Measurements from ENCODE around the gene METRN.

The METRN gene

DNA sequence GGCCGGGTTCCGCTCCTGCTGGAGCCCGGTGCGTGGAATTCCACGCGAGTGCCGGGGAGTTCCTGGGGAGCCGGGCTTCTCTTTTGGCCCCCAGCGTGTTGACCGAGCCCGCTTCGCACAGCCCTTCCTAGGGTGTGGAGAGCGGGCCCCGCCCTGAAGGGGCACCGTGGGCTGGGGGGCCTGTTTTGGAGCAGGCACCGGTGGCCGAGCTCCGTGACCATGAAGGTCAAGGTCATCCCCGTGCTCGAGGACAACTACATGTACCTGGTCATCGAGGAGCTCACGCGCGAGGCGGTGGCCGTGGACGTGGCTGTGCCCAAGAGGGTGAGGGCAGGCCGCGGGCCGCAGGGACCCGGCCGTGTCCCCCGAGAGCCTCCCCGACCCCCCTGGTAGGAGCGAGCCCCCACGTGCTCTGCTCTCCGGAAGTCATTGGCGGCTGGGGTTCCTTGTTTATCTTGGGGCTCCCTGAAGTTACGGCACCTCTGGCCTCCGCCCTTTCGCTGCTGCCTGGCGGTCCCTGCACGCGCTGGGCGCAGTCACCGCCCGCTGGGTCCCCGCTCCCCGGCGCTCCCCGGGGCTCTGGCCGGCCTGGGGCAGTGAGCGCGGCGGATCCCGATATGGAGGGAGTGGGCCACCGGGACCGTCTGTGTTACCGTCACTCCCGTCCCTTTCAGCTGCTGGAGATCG is 12.5 kb downstream of the METRN start (continued):
- TF ChIP-seq, protein P1, sequence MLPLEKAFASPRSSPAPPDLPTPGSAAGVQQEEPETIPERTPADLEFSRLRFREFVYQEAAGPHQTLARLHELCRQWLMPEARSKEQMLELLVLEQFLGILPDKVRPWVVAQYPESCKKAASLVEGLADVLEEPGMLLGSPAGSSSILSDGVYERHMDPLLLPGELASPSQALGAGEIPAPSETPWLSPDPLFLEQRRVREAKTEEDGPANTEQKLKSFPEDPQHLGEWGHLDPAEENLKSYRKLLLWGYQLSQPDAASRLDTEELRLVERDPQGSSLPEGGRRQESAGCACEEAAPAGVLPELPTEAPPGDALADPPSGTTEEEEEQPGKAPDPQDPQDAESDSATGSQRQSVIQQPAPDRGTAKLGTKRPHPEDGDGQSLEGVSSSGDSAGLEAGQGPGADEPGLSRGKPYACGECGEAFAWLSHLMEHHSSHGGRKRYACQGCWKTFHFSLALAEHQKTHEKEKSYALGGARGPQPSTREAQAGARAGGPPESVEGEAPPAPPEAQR (tag by site-specific recombination; IDR thresholded peaks at IDR 0.05), result no peak
- TF ChIP-seq BCL11B (tag by site-specific recombination; IDR thresholded peaks at IDR 0.05; ENCODE audit: low read depth) (peak; percentile 89), ZNF654 (tag by site-specific recombination; IDR thresholded peaks at IDR 0.05; ENCODE audit: low read depth) (no peak), ZNF776 (tag by site-specific recombination; IDR thresholded peaks at IDR 0.05; ENCODE audit: borderline replicate concordance) (no peak), ZBTB48 (tag by site-specific recombination; IDR thresholded peaks at IDR 0.05) (peak; percentile 67; the same call in 1 of the 2 replicates), KLF1 (tag by site-specific recombination; IDR thresholded peaks at IDR 0.05) (peak; percentile 68), ZNF585B (tag by site-specific recombination; IDR thresholded peaks at IDR 0.05) (no peak), ZNF211 (tag by site-specific recombination; IDR thresholded peaks at IDR 0.05; ENCODE audit: low read depth) (no peak), ZNF133 (tag by site-specific recombination; IDR thresholded peaks at IDR 0.05) (no peak), ZNF610 (tag by site-specific recombination; IDR thresholded peaks at IDR 0.05; ENCODE audit: borderline replicate concordance) (0 out of 2 replicates have a peak, but pooled peaks have one; percentile 15), ZNF660 (tag by site-specific recombination; IDR thresholded peaks at IDR 0.05) (no peak), ZNF202 (tag by site-specific recombination; IDR thresholded peaks at IDR 0.05; ENCODE audit: borderline replicate concordance) (no peak), ZNF600 (tag by site-specific recombination; IDR thresholded peaks at IDR 0.05) (peak; percentile 51; the same call in 1 of the 2 replicates), ZNF10 (tag by site-specific recombination; IDR thresholded peaks at IDR 0.05) (no peak), YY1 (tag by site-specific recombination; IDR thresholded peaks at IDR 0.05) (0 out of 2 replicates have a peak, but pooled peaks have one; percentile 8), ZNF274 (IDR thresholded peaks at IDR 0.05; ENCODE audit: low read length) (no peak), ZNF274 (tag by site-specific recombination; IDR thresholded peaks at IDR 0.05; ENCODE audit: borderline replicate concordance) (no peak), ZNF843 (tag by site-specific recombination; IDR thresholded peaks at IDR 0.05) (peak; percentile 23; the same call in 1 of the 2 replicates), ZNF121 (tag by site-specific recombination; IDR thresholded peaks at IDR 0.05) (no peak), HOXC10 (CRISPR knock-in tag; IDR thresholded peaks at IDR 0.05) (no peak), OSR2 (tag by site-specific recombination; IDR thresholded peaks at IDR 0.05) (no peak), ZSCAN16 (tag by site-specific recombination; IDR thresholded peaks at IDR 0.05) (0 out of 2 replicates have a peak, but pooled peaks have one; percentile 33), KLF9 (tag by site-specific recombination; IDR thresholded peaks at IDR 0.05; ENCODE audit: low read depth) (peak; percentile 67; the same call in 1 of the 2 replicates), ZNF2 (tag by site-specific recombination; IDR thresholded peaks at IDR 0.05) (no peak; the same call in 1 of the 2 replicates), SP7 (tag by site-specific recombination; IDR thresholded peaks at IDR 0.05) (no peak; the same call in 1 of the 2 replicates), SALL2 (tag by site-specific recombination; IDR thresholded peaks at IDR 0.05; ENCODE audit: borderline replicate concordance) (no peak), ZNF501 (tag by site-specific recombination; IDR thresholded peaks at IDR 0.05) (0 out of 2 replicates have a peak, but pooled peaks have one; percentile 31), ZNF777 (tag by site-specific recombination; IDR thresholded peaks at IDR 0.05; ENCODE audit: borderline replicate concordance) (no peak), ZNF544 (tag by site-specific recombination; IDR thresholded peaks at IDR 0.05) (no peak), ZNF24 (tag by site-specific recombination; IDR thresholded peaks at IDR 0.05) (no peak), ZNF530 (tag by site-specific recombination; IDR thresholded peaks at IDR 0.05; ENCODE audit: low read depth) (no peak)
- TF ChIP-seq, protein P2, sequence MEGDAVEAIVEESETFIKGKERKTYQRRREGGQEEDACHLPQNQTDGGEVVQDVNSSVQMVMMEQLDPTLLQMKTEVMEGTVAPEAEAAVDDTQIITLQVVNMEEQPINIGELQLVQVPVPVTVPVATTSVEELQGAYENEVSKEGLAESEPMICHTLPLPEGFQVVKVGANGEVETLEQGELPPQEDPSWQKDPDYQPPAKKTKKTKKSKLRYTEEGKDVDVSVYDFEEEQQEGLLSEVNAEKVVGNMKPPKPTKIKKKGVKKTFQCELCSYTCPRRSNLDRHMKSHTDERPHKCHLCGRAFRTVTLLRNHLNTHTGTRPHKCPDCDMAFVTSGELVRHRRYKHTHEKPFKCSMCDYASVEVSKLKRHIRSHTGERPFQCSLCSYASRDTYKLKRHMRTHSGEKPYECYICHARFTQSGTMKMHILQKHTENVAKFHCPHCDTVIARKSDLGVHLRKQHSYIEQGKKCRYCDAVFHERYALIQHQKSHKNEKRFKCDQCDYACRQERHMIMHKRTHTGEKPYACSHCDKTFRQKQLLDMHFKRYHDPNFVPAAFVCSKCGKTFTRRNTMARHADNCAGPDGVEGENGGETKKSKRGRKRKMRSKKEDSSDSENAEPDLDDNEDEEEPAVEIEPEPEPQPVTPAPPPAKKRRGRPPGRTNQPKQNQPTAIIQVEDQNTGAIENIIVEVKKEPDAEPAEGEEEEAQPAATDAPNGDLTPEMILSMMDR (tag by site-specific recombination; IDR thresholded peaks at IDR 0.05), result no peak
- TF ChIP-seq, protein P3, sequence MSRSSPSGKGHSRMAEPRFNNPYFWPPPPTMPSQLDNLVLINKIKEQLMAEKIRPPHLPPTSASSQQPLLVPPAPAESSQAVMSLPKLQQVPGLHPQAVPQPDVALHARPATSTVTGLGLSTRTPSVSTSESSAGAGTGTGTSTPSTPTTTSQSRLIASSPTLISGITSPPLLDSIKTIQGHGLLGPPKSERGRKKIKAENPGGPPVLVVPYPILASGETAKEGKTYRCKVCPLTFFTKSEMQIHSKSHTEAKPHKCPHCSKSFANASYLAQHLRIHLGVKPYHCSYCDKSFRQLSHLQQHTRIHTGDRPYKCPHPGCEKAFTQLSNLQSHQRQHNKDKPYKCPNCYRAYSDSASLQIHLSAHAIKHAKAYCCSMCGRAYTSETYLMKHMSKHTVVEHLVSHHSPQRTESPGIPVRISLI (tag by site-specific recombination; IDR thresholded peaks at IDR 0.05), result no peak
- TF ChIP-seq, protein P4, sequence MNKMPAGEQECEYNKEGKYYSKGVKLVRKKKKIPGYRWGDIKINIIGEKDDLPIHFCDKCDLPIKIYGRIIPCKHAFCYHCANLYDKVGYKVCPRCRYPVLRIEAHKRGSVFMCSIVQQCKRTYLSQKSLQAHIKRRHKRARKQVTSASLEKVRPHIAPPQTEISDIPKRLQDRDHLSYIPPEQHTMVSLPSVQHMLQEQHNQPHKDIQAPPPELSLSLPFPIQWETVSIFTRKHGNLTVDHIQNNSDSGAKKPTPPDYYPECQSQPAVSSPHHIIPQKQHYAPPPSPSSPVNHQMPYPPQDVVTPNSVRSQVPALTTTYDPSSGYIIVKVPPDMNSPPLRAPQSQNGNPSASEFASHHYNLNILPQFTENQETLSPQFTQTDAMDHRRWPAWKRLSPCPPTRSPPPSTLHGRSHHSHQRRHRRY (tag by site-specific recombination; IDR thresholded peaks at IDR 0.05), result peak; percentile 64; the same call in 1 of the 2 replicates
- TF ChIP-seq, protein P5, sequence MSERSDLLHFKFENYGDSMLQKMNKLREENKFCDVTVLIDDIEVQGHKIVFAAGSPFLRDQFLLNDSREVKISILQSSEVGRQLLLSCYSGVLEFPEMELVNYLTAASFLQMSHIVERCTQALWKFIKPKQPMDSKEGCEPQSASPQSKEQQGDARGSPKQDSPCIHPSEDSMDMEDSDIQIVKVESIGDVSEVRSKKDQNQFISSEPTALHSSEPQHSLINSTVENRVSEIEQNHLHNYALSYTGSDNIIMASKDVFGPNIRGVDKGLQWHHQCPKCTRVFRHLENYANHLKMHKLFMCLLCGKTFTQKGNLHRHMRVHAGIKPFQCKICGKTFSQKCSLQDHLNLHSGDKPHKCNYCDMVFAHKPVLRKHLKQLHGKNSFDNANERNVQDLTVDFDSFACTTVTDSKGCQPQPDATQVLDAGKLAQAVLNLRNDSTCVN (tag by site-specific recombination; optimal IDR thresholded peaks at IDR 0.05), result peak; percentile 41

Measured in HEK293 (cell line).